ENCODE results near the gene UXS1. TPM values are rescaled to one million over a fixed set of nuclear protein-coding genes. Genes with fewer than 3 reads are reported as not detected.

UXS1 gene
- total RNA-seq, 2 experiments from 2014 or later: 100 to 104 TPM

GRCh38 chr2:106130251-106130998 lies 63.7 kb downstream of the UXS1 start:
- POLR2A ChIA-PET: no interaction called here
- ATAC-seq (ENCODE audit: low read depth): no peak
- Mint-ChIP-seq H3K4me1 (peaks cover 10% of the 10 kb centered on the region), H3K27ac (no peak overlapping the region), H3K9me3 (no peaks in the 10 kb centered on the region), H3K36me3 (peaks cover 26% of the 10 kb centered on the region), H3K4me3 (peak overlapping the region; percentile 19), H3K27me3 (no peaks in the 10 kb centered on the region)
- no peak for DNase-seq

- H3K4me1 Mint-ChIP-seq: peaks cover 10% of the 10 kb centered on the region
- H3K27ac Mint-ChIP-seq: no peak overlapping the region
- POLR2A ChIA-PET: no interaction called here
- no peak for ATAC-seq (ENCODE audit: low read depth)
- H3K4me3 Mint-ChIP-seq: no peak overlapping the region
- no peak for DNase-seq
- peaks cover 30% of the 10 kb centered on the region for H3K36me3 Mint-ChIP-seq
- H3K9me3 Mint-ChIP-seq: no peaks in the 10 kb centered on the region
- H3K27me3 Mint-ChIP-seq: no peaks in the 10 kb centered on the region
Observed at GRCh38 chr2:106129592-106129991, 64.5 kb downstream of the UXS1 start.

GRCh38 chr2:106129150-106129549 lies 65.0 kb downstream of the UXS1 start:
- peaks cover 30% of the 10 kb centered on the region for H3K36me3 Mint-ChIP-seq
- H3K27ac Mint-ChIP-seq: no peak overlapping the region
- DNase-seq (no peak), ATAC-seq (ENCODE audit: low read depth) (no peak)
- H3K27me3 Mint-ChIP-seq: no peaks in the 10 kb centered on the region
- POLR2A ChIA-PET: no interaction called here
- H3K4me1 Mint-ChIP-seq: peaks cover 10% of the 10 kb centered on the region
- no peaks in the 10 kb centered on the region for H3K9me3 Mint-ChIP-seq
- H3K4me3 Mint-ChIP-seq: no peak overlapping the region

GRCh38 chr2:106127776-106128268 lies 66.3 kb downstream of the UXS1 start:
- no peaks in the 10 kb centered on the region for H3K9me3 Mint-ChIP-seq
- peaks cover 10% of the 10 kb centered on the region for H3K4me1 Mint-ChIP-seq
- ATAC-seq (ENCODE audit: low read depth) (no peak), DNase-seq (no peak)
- no peaks in the 10 kb centered on the region for H3K27me3 Mint-ChIP-seq
- peak overlapping the region; percentile 13 for H3K27ac Mint-ChIP-seq
- H3K4me3 Mint-ChIP-seq: no peak overlapping the region
- H3K36me3 Mint-ChIP-seq: peaks cover 37% of the 10 kb centered on the region
- POLR2A ChIA-PET: no interaction called here

GRCh38 chr2:106127282-106127771 lies 66.8 kb downstream of the UXS1 start:
- POLR2A ChIA-PET: no interaction called here
- Mint-ChIP-seq H3K4me3 (no peak overlapping the region), H3K27ac (peak overlapping the region; percentile 13), H3K4me1 (peaks cover 10% of the 10 kb centered on the region), H3K27me3 (no peaks in the 10 kb centered on the region), H3K9me3 (no peaks in the 10 kb centered on the region), H3K36me3 (peaks cover 38% of the 10 kb centered on the region)
- DNase-seq (no peak), ATAC-seq (ENCODE audit: low read depth) (no peak)

- H3K4me1 Mint-ChIP-seq: peaks cover 10% of the 10 kb centered on the region
- H3K9me3 Mint-ChIP-seq: no peaks in the 10 kb centered on the region
Observed at GRCh38 chr2:106126705-106127281, 67.3 kb downstream of the UXS1 start.

GRCh38 chr2:106126295-106126694 lies 67.8 kb downstream of the UXS1 start:
- H3K4me1 Mint-ChIP-seq: peaks cover 10% of the 10 kb centered on the region
- no peaks in the 10 kb centered on the region for H3K9me3 Mint-ChIP-seq
- no peak for ATAC-seq (ENCODE audit: low read depth)
- POLR2A ChIA-PET: no interaction called here
- H3K27me3 Mint-ChIP-seq: no peaks in the 10 kb centered on the region
- H3K36me3 Mint-ChIP-seq: peaks cover 38% of the 10 kb centered on the region
- H3K27ac Mint-ChIP-seq: peak overlapping the region; percentile 59
- no peak for DNase-seq
- H3K4me3 Mint-ChIP-seq: no peak overlapping the region

More at GRCh38 chr2:106126705-106127281, 67.3 kb downstream of the UXS1 start:
- DNase-seq: no peak
- Mint-ChIP-seq H3K27me3 (no peaks in the 10 kb centered on the region), H3K27ac (no peak overlapping the region), H3K36me3 (peaks cover 38% of the 10 kb centered on the region), H3K4me3 (no peak overlapping the region)
- POLR2A ChIA-PET: no interaction called here
- ATAC-seq (ENCODE audit: low read depth): no peak

- H3K27ac Mint-ChIP-seq: no peak overlapping the region
- no peak for DNase-seq
- no peak overlapping the region for H3K4me3 Mint-ChIP-seq
- ATAC-seq (ENCODE audit: low read depth): no peak
- H3K4me1 Mint-ChIP-seq: peaks cover 8% of the 10 kb centered on the region
- H3K36me3 Mint-ChIP-seq: peaks cover 38% of the 10 kb centered on the region
- H3K27me3 Mint-ChIP-seq: no peaks in the 10 kb centered on the region
- POLR2A ChIA-PET: no interaction called here
- H3K9me3 Mint-ChIP-seq: no peaks in the 10 kb centered on the region
Observed at GRCh38 chr2:106124905-106125549, 69.1 kb downstream of the UXS1 start.

GRCh38 chr2:106124106-106124756 lies 69.9 kb downstream of the UXS1 start:
- Mint-ChIP-seq H3K27ac (no peak overlapping the region), H3K4me3 (no peak overlapping the region), H3K4me1 (peaks cover 3% of the 10 kb centered on the region), H3K27me3 (no peaks in the 10 kb centered on the region), H3K9me3 (no peaks in the 10 kb centered on the region), H3K36me3 (peaks cover 35% of the 10 kb centered on the region)
- no peak for DNase-seq
- no peak for ATAC-seq (ENCODE audit: low read depth)
- POLR2A ChIA-PET: no interaction called here

GRCh38 chr2:106122157-106122556 lies 71.9 kb downstream of the UXS1 start:
- Mint-ChIP-seq H3K27me3 (no peaks in the 10 kb centered on the region), H3K27ac (no peak overlapping the region), H3K4me1 (peaks cover 3% of the 10 kb centered on the region), H3K9me3 (no peaks in the 10 kb centered on the region), H3K36me3 (peaks cover 25% of the 10 kb centered on the region), H3K4me3 (no peak overlapping the region)
- POLR2A ChIA-PET: no interaction called here
- no peak for ATAC-seq (ENCODE audit: low read depth)
- no peak for DNase-seq

- Mint-ChIP-seq H3K36me3 (peaks cover 25% of the 10 kb centered on the region), H3K4me1 (peaks cover 4% of the 10 kb centered on the region), H3K9me3 (no peaks in the 10 kb centered on the region), H3K4me3 (no peak overlapping the region), H3K27ac (no peak overlapping the region), H3K27me3 (no peaks in the 10 kb centered on the region)
- POLR2A ChIA-PET: no interaction called here
- ATAC-seq (ENCODE audit: low read depth) (no peak), DNase-seq (no peak)
Observed at GRCh38 chr2:106120432-106120831, 73.7 kb downstream of the UXS1 start.

GRCh38 chr2:106119074-106119473 lies 75.0 kb downstream of the UXS1 start:
- Mint-ChIP-seq H3K27me3 (no peaks in the 10 kb centered on the region), H3K4me1 (peaks cover 10% of the 10 kb centered on the region), H3K36me3 (peaks cover 21% of the 10 kb centered on the region), H3K27ac (no peak overlapping the region), H3K4me3 (no peak overlapping the region), H3K9me3 (no peaks in the 10 kb centered on the region)
- POLR2A ChIA-PET: no interaction called here
- no peak for ATAC-seq (ENCODE audit: low read depth)
- no peak for DNase-seq

- DNase-seq: no peak
- Mint-ChIP-seq H3K27me3 (no peaks in the 10 kb centered on the region), H3K9me3 (no peaks in the 10 kb centered on the region), H3K4me3 (no peak overlapping the region), H3K27ac (no peak overlapping the region), H3K36me3 (peaks cover 16% of the 10 kb centered on the region), H3K4me1 (peaks cover 10% of the 10 kb centered on the region)
- no peak for ATAC-seq (ENCODE audit: low read depth)
- POLR2A ChIA-PET: no interaction called here
Observed at GRCh38 chr2:106117882-106118684, 76.0 kb downstream of the UXS1 start.

All from activated naive CD8-positive, alpha-beta T cell treated with anti-CD3 and anti-CD28 coated beads, Interleukin-2, amount 10 ng/mL, durations not matched to agents 7 days and 5 days (primary cell).